ENCODE data around the gene CAAP1. TPM values are rescaled to one million over a fixed set of nuclear protein-coding genes. Genes with fewer than 3 reads are reported as not detected.

Gene CAAP1, protein sequence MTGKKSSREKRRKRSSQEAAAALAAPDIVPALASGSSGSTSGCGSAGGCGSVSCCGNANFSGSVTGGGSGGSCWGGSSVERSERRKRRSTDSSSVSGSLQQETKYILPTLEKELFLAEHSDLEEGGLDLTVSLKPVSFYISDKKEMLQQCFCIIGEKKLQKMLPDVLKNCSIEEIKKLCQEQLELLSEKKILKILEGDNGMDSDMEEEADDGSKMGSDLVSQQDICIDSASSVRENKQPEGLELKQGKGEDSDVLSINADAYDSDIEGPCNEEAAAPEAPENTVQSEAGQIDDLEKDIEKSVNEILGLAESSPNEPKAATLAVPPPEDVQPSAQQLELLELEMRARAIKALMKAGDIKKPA
- total RNA-seq = 22.4 and 22.5 TPM in 2 replicates

DNA sequence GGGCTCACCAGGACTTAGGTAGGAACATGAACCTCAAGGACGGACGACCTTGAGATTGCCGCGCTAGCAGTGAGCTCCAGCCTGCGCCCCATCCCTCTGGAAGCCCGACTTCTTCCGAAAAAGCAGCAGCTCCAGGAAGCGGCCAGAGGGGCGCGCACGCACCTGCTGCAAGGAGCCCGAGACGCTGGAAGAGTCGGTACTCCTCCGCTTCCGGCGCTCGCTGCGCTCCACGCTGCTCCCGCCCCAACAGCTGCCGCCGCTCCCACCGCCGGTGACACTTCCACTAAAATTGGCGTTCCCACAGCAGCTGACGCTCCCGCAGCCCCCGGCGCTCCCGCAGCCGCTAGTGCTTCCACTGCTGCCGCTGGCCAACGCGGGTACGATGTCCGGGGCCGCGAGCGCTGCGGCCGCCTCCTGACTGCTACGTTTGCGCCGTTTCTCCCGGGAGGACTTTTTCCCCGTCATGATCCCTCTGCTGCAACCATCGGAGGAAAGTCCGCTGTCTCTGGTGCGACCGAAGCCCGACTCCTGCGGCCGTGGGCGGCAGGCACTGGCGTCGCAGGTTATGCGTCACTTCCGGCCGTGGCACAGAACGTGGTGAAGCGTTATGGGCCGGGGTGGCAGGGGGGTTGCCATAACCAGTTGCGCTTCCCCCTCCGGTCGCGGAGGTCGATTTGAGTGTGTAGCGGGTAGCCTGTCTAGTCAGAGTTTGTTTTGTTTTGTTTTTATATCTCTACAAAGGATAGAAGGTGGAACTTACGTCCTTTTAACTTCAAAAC, at the start of gene CAAP1:
TSS of gene CAAP1 (minus strand) at position 552 of the 779 bp plus-strand sequence. CDS start at position 465, 87 bp downstream.
- TF ChIP-seq, protein P1, sequence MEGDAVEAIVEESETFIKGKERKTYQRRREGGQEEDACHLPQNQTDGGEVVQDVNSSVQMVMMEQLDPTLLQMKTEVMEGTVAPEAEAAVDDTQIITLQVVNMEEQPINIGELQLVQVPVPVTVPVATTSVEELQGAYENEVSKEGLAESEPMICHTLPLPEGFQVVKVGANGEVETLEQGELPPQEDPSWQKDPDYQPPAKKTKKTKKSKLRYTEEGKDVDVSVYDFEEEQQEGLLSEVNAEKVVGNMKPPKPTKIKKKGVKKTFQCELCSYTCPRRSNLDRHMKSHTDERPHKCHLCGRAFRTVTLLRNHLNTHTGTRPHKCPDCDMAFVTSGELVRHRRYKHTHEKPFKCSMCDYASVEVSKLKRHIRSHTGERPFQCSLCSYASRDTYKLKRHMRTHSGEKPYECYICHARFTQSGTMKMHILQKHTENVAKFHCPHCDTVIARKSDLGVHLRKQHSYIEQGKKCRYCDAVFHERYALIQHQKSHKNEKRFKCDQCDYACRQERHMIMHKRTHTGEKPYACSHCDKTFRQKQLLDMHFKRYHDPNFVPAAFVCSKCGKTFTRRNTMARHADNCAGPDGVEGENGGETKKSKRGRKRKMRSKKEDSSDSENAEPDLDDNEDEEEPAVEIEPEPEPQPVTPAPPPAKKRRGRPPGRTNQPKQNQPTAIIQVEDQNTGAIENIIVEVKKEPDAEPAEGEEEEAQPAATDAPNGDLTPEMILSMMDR (IDR thresholded peaks at IDR 0.05; ENCODE audit: insufficient read depth, low read length, severe bottlenecking) = peak; percentile 60
- no peak for FAIRE-seq
- DNase-seq (ENCODE audit: low read depth) = peak; percentile 80
- Histone ChIP-seq H3K36me3 (ENCODE audit: control insufficient read depth, insufficient read depth, low read length) (no peaks in the 10 kb centered on the region), H3K27me3 (ENCODE audit: control insufficient read depth, insufficient read depth, low read length) (no peaks in the 10 kb centered on the region), H3K4me3 (ENCODE audit: low read depth, low read length) (peak within 1 kb of the TSS; percentile 100)

DNA sequence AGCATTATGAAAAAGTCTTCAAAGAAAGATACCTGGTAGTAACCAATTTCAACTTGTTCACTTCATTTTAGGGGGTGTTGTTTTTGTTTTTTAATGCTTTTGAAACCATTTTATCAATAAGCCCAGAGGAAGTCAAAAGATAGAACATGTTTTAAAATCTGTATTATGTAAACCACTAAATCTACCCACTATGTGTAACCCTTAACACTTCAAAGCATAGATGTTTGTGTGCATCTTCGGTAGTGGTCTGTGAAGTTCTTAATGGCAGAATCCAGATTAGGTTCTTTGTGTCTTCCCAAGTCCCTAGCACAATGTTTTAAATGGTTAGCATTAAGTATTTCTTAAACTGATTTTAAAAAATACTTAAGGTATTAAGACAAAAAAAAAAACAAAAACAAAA, 48.2 kb upstream of the CAAP1 start:
- H3K4me3 ChIP-seq (ENCODE audit: low read depth, low read length) = no peak overlapping the region
- TF ChIP-seq, protein P1 (IDR thresholded peaks at IDR 0.05; ENCODE audit: insufficient read depth, low read length, severe bottlenecking) = no peak
- H3K27me3 ChIP-seq (ENCODE audit: control insufficient read depth, insufficient read depth, low read length) = no peaks in the 10 kb centered on the region
- H3K36me3 ChIP-seq (ENCODE audit: control insufficient read depth, insufficient read depth, low read length) = no peaks in the 10 kb centered on the region
- DNase-seq (ENCODE audit: low read depth) (no peak), FAIRE-seq (no peak)

DNA sequence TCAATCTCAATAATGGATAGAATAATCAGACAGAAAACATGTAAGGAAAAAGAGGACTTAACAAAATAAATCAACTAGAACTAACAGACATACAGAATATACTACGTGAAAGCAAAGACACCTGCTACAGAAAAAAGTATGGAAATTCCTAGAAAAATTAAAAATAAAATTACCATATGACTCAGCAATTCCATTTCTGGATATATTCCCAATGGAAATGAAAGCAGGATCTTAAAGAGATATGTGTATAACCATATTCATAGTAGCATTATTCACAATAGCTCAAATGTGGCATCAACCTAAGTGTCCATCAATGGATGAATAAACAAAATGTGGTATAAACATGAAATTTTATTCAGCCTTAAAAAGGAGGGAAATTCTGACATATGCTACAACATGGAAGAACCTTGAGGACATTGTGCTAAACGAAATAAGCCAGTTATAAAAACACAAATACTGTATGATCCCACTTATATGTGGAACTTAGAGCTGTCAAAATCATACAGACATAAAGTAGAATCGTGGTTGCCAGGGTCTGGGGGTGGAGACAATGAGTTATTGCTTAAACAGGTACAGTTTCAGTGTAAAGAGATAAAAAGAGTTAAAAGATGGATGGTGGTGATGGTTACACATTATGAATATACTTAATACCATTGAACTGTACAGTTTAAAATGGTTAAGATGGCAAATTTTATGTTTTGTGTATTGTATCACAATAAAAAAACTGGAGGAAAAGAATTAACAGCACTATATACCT, 47.5 kb upstream of the CAAP1 start:
- FAIRE-seq = no peak
- TF ChIP-seq, protein P1 (IDR thresholded peaks at IDR 0.05; ENCODE audit: insufficient read depth, low read length, severe bottlenecking) = no peak
- no peaks in the 10 kb centered on the region for H3K27me3 ChIP-seq (ENCODE audit: control insufficient read depth, insufficient read depth, low read length)

DNA sequence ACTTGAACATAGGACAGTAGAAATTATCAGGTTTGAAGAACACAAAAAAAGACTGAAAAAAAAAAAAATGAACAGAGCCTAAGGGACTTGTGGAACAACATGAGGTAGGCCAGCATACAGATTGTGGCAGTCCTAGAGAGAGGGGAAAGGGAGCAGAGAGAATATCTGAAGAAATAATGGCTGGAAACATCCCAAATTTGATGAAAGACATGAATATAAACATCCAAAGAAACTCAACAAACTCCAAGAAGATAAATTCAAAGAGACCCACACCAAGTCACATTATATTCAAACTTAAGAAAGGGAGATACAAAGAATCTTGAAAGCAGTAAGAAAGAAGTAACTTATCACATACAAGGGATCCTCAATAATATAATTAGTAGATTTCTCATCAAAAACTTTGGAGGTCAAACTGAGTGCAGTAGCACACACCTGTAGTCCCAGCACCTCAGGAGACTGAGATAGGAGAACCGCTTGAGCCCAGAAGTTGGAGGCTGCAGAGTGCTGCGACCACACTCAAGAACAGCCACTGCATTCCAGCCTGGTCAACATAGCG, 45.3 kb upstream of the CAAP1 start:
- H3K36me3 ChIP-seq (ENCODE audit: control insufficient read depth, insufficient read depth, low read length) = no peaks in the 10 kb centered on the region
- FAIRE-seq (no peak), DNase-seq (ENCODE audit: low read depth) (no peak)
- TF ChIP-seq, protein P1 (IDR thresholded peaks at IDR 0.05; ENCODE audit: insufficient read depth, low read length, severe bottlenecking) = no peak
- H3K27me3 ChIP-seq (ENCODE audit: control insufficient read depth, insufficient read depth, low read length) = no peaks in the 10 kb centered on the region
- H3K4me3 ChIP-seq (ENCODE audit: low read depth, low read length) = no peak overlapping the region

More for the DNA sequence above, 47.5 kb upstream of the CAAP1 start:
- H3K4me3 ChIP-seq (ENCODE audit: low read depth, low read length) = no peak overlapping the region
- no peaks in the 10 kb centered on the region for H3K36me3 ChIP-seq (ENCODE audit: control insufficient read depth, insufficient read depth, low read length)
- DNase-seq (ENCODE audit: low read depth) = no peak

DNA sequence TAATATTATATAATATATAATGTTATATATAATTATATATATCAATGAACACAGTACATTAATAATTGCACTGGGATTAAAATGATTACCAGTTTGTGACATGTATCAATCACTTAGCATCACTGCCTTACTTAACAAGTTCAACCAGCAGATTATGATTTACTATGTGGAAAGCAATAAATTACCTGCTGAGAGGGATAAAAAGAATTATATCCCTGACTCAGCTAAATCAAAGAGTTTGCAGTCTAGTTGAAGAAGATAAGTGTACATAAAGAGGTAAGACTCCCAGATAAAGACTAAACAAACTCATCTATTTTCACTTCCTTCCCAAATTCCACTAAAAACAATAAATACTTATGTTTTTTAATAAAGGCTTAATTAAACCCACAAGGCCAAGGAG, 43.2 kb upstream of the CAAP1 start:
- no peaks in the 10 kb centered on the region for H3K36me3 ChIP-seq (ENCODE audit: control insufficient read depth, insufficient read depth, low read length)
- TF ChIP-seq, protein P1 (IDR thresholded peaks at IDR 0.05; ENCODE audit: insufficient read depth, low read length, severe bottlenecking) = no peak
- FAIRE-seq (no peak), DNase-seq (ENCODE audit: low read depth) (no peak)
- H3K27me3 ChIP-seq (ENCODE audit: control insufficient read depth, insufficient read depth, low read length) = no peaks in the 10 kb centered on the region
- no peak overlapping the region for H3K4me3 ChIP-seq (ENCODE audit: low read depth, low read length)
